IMR-90 (cell line): ENCODE results near the gene RXRB. TPM values are rescaled to one million over a fixed set of nuclear protein-coding genes. Genes with fewer than 3 reads are reported as not detected.

Experiments
- MXI1 ChIP-seq: IDR thresholded peaks from 2 replicates; pipeline ENCODE4 v1.6.1; 2012; ENCODE audit warnings: low read depth, mild to moderate bottlenecking, low read length, moderate library complexity, borderline replicate concordance
- polyA plus RNA-seq, 3 experiments: library from polyadenylated mRNA; depleted of rRNA; stranded (reverse); fragments of >200 nt; gene quantifications; 2 replicates each; pipeline ENCODE4 v1.2.3, GENCODE V29; 2012; ENCODE audit warnings: low replicate concordance in 1 of 3
- total RNA-seq: library from RNA; depleted of rRNA; stranded (reverse); fragments of >200 nt; gene quantifications from 2 replicates; pipeline ENCODE4 v1.2.3, GENCODE V29; 2012
- TF ChIP-seq, protein P1 (sequence below): conservative IDR thresholded peaks from 2 replicates; pipeline ENCODE4 v1.5.1; 2012; ENCODE audit warnings: mild to moderate bottlenecking, low read depth, low read length, improper control_type of control experiment

The RXRB gene
- total and polyA plus RNA-seq, 2 of the 4 experiments (the other 2 are of a cell fraction) = 18.6 to 53.7 TPM

DNA sequence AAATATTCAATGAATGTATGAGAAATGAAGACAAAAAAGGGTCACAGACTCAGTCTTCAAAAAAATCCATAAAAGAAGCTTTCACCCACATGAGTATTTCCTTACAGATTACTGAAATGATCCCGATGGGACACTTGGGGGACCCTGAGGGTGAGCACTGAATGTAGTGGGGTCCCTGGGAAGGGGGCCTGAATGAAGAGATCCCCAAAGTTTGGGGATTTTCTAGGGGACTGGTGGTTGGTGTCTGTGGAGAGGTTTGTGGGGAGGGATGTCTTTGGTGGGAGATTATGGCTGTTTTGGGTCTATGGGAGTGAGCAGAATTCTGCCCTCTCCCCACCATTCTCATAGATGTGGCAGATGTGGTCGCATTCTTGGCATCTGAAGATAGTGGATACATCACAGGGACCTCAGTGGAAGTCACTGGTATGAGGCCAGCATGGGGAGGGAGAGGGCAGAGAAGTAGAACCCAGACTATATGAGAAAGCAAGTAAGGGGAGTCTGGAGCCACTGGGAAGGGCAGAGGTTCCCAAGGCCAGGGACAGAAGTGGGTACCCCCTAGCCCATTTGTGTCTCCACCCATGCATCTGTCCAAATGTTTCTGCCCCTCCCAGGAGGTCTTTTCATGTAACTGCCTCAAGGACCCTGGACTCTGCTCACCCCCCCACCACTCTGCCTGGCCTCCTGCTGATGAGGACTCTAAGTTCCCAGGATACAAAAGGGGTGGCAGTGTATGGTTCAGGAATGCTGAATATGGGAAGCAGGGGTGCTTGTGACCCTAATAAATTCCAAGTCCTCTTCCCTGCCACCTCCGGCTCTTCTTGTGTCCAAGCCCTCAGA, 5.8 kb upstream of the RXRB start (continued):
- no peak for TF ChIP-seq MXI1
- TF ChIP-seq, protein P1, sequence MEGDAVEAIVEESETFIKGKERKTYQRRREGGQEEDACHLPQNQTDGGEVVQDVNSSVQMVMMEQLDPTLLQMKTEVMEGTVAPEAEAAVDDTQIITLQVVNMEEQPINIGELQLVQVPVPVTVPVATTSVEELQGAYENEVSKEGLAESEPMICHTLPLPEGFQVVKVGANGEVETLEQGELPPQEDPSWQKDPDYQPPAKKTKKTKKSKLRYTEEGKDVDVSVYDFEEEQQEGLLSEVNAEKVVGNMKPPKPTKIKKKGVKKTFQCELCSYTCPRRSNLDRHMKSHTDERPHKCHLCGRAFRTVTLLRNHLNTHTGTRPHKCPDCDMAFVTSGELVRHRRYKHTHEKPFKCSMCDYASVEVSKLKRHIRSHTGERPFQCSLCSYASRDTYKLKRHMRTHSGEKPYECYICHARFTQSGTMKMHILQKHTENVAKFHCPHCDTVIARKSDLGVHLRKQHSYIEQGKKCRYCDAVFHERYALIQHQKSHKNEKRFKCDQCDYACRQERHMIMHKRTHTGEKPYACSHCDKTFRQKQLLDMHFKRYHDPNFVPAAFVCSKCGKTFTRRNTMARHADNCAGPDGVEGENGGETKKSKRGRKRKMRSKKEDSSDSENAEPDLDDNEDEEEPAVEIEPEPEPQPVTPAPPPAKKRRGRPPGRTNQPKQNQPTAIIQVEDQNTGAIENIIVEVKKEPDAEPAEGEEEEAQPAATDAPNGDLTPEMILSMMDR = no peak
